IgD-negative memory B cell (primary cell): ENCODE results near the gene CRYGN. TPM values are rescaled to one million over a fixed set of nuclear protein-coding genes. Genes with fewer than 3 reads are reported as not detected.

Source experiments
- H3K27ac Mint-ChIP-seq, 3 donors: one replicate each; pipeline ENCODE4 v1.8.0; 2020 to 2022; ENCODE audit warnings: mild to moderate bottlenecking in 3 of 3, mixed read lengths in 3 of 3, moderate library complexity in 1 of 3
- H3K27me3 Mint-ChIP-seq: one replicate; pipeline ENCODE4 v1.8.0; 2021; ENCODE audit warnings: mixed read lengths
- H3K36me3 Mint-ChIP-seq: one replicate; pipeline ENCODE4 v1.8.0; 2020; ENCODE audit warnings: mild to moderate bottlenecking, mixed read lengths
- H3K4me1 Mint-ChIP-seq, 3 donors: one replicate each; pipeline ENCODE4 v1.8.0; 2020 to 2022; ENCODE audit warnings: mixed read lengths in 3 of 3, mild to moderate bottlenecking in 1 of 3
- H3K4me3 Mint-ChIP-seq, 4 donors: one replicate each; pipeline ENCODE4 v1.8.0; 2020 to 2022; ENCODE audit warnings: mild to moderate bottlenecking in 4 of 4, mixed read lengths in 4 of 4, moderate library complexity in 3 of 4
- H3K9me3 Mint-ChIP-seq, 3 donors: one replicate each; pipeline ENCODE4 v1.8.0; 2020 to 2021; ENCODE audit warnings: mixed read lengths in 3 of 3, mild to moderate bottlenecking in 1 of 3
- polyA plus RNA-seq: library from polyadenylated mRNA; unstranded; fragments of 300-500 nt; fragmentation: Illumina TruSeq; gene quantifications from one replicate; pipeline ENCODE4 v1.2.3, GENCODE V29; 2021

The CRYGN gene
- polyA plus RNA-seq, 1 donor from 2014 or later = not detected

- Mint-ChIP-seq H3K4me3 (no peak overlapping the region), H3K9me3 (no peaks in the 10 kb centered on the region), H3K4me1 (peaks cover 5 to 11% (median 8%) of the 10 kb centered on the region in 3 donors), H3K36me3 (no peaks in the 10 kb centered on the region), H3K27me3 (peaks cover 11% of the 10 kb centered on the region), H3K27ac (no peak overlapping the region)
Measured at GRCh38 chr7:151428378-151429236, 11.3 kb downstream of the CRYGN start.

- H3K4me3 Mint-ChIP-seq = no peak overlapping the region
Measured at GRCh38 chr7:151427705-151428377, 12.1 kb downstream of the CRYGN start.

GRCh38 chr7:151426904-151427704 lies 12.8 kb downstream of the CRYGN start:
- Mint-ChIP-seq H3K27me3 (peaks cover 11% of the 10 kb centered on the region), H3K9me3 (peaks cover 0 to 10% (median 2%) of the 10 kb centered on the region in 3 donors), H3K4me1 (peaks cover 5 to 8% (median 8%) of the 10 kb centered on the region in 3 donors), H3K36me3 (no peaks in the 10 kb centered on the region), H3K4me3 (no peak overlapping the region), H3K27ac (no peak overlapping the region)

More at GRCh38 chr7:151427705-151428377, 12.1 kb downstream of the CRYGN start:
- Mint-ChIP-seq H3K9me3 (peaks cover 0 to 2% (median 1%) of the 10 kb centered on the region in 3 donors), H3K27me3 (peaks cover 7% of the 10 kb centered on the region), H3K27ac (no peak overlapping the region), H3K4me1 (peaks cover 5 to 10% (median 8%) of the 10 kb centered on the region in 3 donors), H3K36me3 (no peaks in the 10 kb centered on the region)

GRCh38 chr7:151426441-151426903 lies 13.5 kb downstream of the CRYGN start:
- Mint-ChIP-seq H3K36me3 (no peaks in the 10 kb centered on the region), H3K27me3 (peaks cover 14% of the 10 kb centered on the region), H3K27ac (no peak overlapping the region), H3K4me1 (peaks cover 5 to 8% (median 8%) of the 10 kb centered on the region in 3 donors), H3K9me3 (peaks cover 0 to 13% (median 4%) of the 10 kb centered on the region in 3 donors), H3K4me3 (no peak overlapping the region)

- H3K27ac Mint-ChIP-seq = no peak overlapping the region
- H3K36me3 Mint-ChIP-seq = no peaks in the 10 kb centered on the region
- H3K4me1 Mint-ChIP-seq = peaks cover 5 to 8% (median 8%) of the 10 kb centered on the region in 3 donors
- no peak overlapping the region for H3K4me3 Mint-ChIP-seq
- peaks cover 0 to 13% (median 4%) of the 10 kb centered on the region in 3 donors for H3K9me3 Mint-ChIP-seq
- peaks cover 14% of the 10 kb centered on the region for H3K27me3 Mint-ChIP-seq
Measured at GRCh38 chr7:151425670-151426440, 14.1 kb downstream of the CRYGN start.

GRCh38 chr7:151424799-151425198 lies 15.1 kb downstream of the CRYGN start:
- H3K9me3 Mint-ChIP-seq = peaks cover 4 to 18% (median 4%) of the 10 kb centered on the region in 3 donors
- no peak overlapping the region for H3K27ac Mint-ChIP-seq
- peaks cover 4 to 5% (median 4%) of the 10 kb centered on the region in 3 donors for H3K4me1 Mint-ChIP-seq
- no peaks in the 10 kb centered on the region for H3K36me3 Mint-ChIP-seq
- H3K27me3 Mint-ChIP-seq = peaks cover 18% of the 10 kb centered on the region
- no peak overlapping the region for H3K4me3 Mint-ChIP-seq

- Mint-ChIP-seq H3K27me3 (peaks cover 18% of the 10 kb centered on the region), H3K27ac (no peak overlapping the region), H3K9me3 (peaks cover 4 to 18% (median 7%) of the 10 kb centered on the region in 3 donors), H3K4me1 (no peaks in the 10 kb centered on the region), H3K4me3 (no peak overlapping the region), H3K36me3 (no peaks in the 10 kb centered on the region)
Measured at GRCh38 chr7:151423936-151424335, 16.0 kb downstream of the CRYGN start.

GRCh38 chr7:151423226-151423625 lies 16.7 kb downstream of the CRYGN start:
- Mint-ChIP-seq H3K9me3 (peaks cover 4 to 20% (median 9%) of the 10 kb centered on the region in 3 donors), H3K27ac (no peak overlapping the region), H3K4me3 (no peak overlapping the region), H3K27me3 (peaks cover 17% of the 10 kb centered on the region), H3K36me3 (no peaks in the 10 kb centered on the region), H3K4me1 (no peaks in the 10 kb centered on the region)

GRCh38 chr7:151422212-151422611 lies 17.7 kb downstream of the CRYGN start:
- no peak overlapping the region for H3K27ac Mint-ChIP-seq
- no peaks in the 10 kb centered on the region for H3K4me1 Mint-ChIP-seq
- peaks cover 17% of the 10 kb centered on the region for H3K27me3 Mint-ChIP-seq
- no peaks in the 10 kb centered on the region for H3K36me3 Mint-ChIP-seq
- H3K9me3 Mint-ChIP-seq = peaks cover 4 to 23% (median 11%) of the 10 kb centered on the region in 3 donors
- H3K4me3 Mint-ChIP-seq = no peak overlapping the region

GRCh38 chr7:151420144-151420543 lies 19.8 kb downstream of the CRYGN start:
- Mint-ChIP-seq H3K27me3 (peaks cover 18% of the 10 kb centered on the region), H3K27ac (no peak overlapping the region), H3K4me3 (no peak overlapping the region), H3K9me3 (peaks cover 4 to 23% (median 13%) of the 10 kb centered on the region in 3 donors), H3K36me3 (no peaks in the 10 kb centered on the region), H3K4me1 (no peaks in the 10 kb centered on the region)

- H3K27ac Mint-ChIP-seq = no peak overlapping the region
- H3K4me1 Mint-ChIP-seq = peaks cover 0 to under 1% (median 0%) of the 10 kb centered on the region in 3 donors
- H3K36me3 Mint-ChIP-seq = no peaks in the 10 kb centered on the region
- no peak overlapping the region for H3K4me3 Mint-ChIP-seq
- peaks cover 4 to 11% (median 11%) of the 10 kb centered on the region in 3 donors for H3K9me3 Mint-ChIP-seq
- H3K27me3 Mint-ChIP-seq = peaks cover 24% of the 10 kb centered on the region
Measured at GRCh38 chr7:151416941-151417315, 23.0 kb downstream of the CRYGN start.

GRCh38 chr7:151416112-151416940 lies 23.6 kb downstream of the CRYGN start:
- Mint-ChIP-seq H3K27me3 (peaks cover 28% of the 10 kb centered on the region), H3K36me3 (no peaks in the 10 kb centered on the region), H3K27ac (no peak overlapping the region), H3K4me3 (no peak overlapping the region), H3K9me3 (peaks cover 4 to 11% (median 10%) of the 10 kb centered on the region in 3 donors), H3K4me1 (peaks cover 0 to 5% (median 0%) of the 10 kb centered on the region in 3 donors)

GRCh38 chr7:151415375-151416105 lies 24.4 kb downstream of the CRYGN start:
- peak overlapping the region in 1 of 3 donors; percentile 34 for H3K27ac Mint-ChIP-seq

More at GRCh38 chr7:151415375-151416105, 24.4 kb downstream of the CRYGN start:
- no peak overlapping the region for H3K4me3 Mint-ChIP-seq
- peaks cover 2 to 11% (median 7%) of the 10 kb centered on the region in 3 donors for H3K9me3 Mint-ChIP-seq
- peaks cover 5 to 8% (median 7%) of the 10 kb centered on the region in 3 donors for H3K4me1 Mint-ChIP-seq
- H3K36me3 Mint-ChIP-seq = no peaks in the 10 kb centered on the region
- H3K27me3 Mint-ChIP-seq = peaks cover 35% of the 10 kb centered on the region
